ENCODE results near the gene GALNT9.
"Not testable (repeated sequence)": the region's sequence is repeated elsewhere in the genome, so short reads cannot be mapped to it uniquely, and the experiment has no call there.

GALNT9 gene

GRCh38 chr12:132195242-132195641 lies 134.1 kb downstream of the GALNT9 start:
- DNase-seq, result not testable (repeated sequence)

- no peak for DNase-seq
Observed at GRCh38 chr12:132194556-132194955, 134.8 kb downstream of the GALNT9 start.

GRCh38 chr12:132194056-132194455 lies 135.3 kb downstream of the GALNT9 start:
- DNase-seq, result peak in 1 of 4 experiments; percentile 52

GRCh38 chr12:132191715-132192553 lies 137.5 kb downstream of the GALNT9 start:
- DNase-seq, result no peak

GRCh38 chr12:132190834-132191500 lies 138.4 kb downstream of the GALNT9 start:
- DNase-seq, result no peak

- DNase-seq, result peak in 2 of 4 experiments; percentile 39 to 65
Observed at GRCh38 chr12:132190012-132190755, 139.2 kb downstream of the GALNT9 start.

GRCh38 chr12:132189378-132190011 lies 139.9 kb downstream of the GALNT9 start:
- DNase-seq, result peak; percentile 97 to 99 (median 98)

GRCh38 chr12:132188916-132189325 lies 140.5 kb downstream of the GALNT9 start:
- DNase-seq, result no peak

GRCh38 chr12:132188451-132188901 lies 140.9 kb downstream of the GALNT9 start:
- no peak for DNase-seq

GRCh38 chr12:132187646-132188450 lies 141.5 kb downstream of the GALNT9 start:
- DNase-seq, result no peak

- DNase-seq, result no peak
Observed at GRCh38 chr12:132186857-132187620, 142.3 kb downstream of the GALNT9 start.

GRCh38 chr12:132186208-132186856 lies 143.1 kb downstream of the GALNT9 start:
- DNase-seq, result peak in 3 of 4 experiments; percentile 6 to 37 (median 36)

- no peak for DNase-seq
Observed at GRCh38 chr12:132185705-132186104, 143.7 kb downstream of the GALNT9 start.

GRCh38 chr12:132182711-132183365 lies 146.6 kb downstream of the GALNT9 start:
- no peak for DNase-seq

- no peak for DNase-seq
Observed at GRCh38 chr12:132182206-132182710, 147.1 kb downstream of the GALNT9 start.

GRCh38 chr12:132181570-132182200 lies 147.7 kb downstream of the GALNT9 start:
- DNase-seq, result no peak

GRCh38 chr12:132180648-132181546 lies 148.5 kb downstream of the GALNT9 start:
- no peak for DNase-seq

All from suppressor macrophage (primary cell).